Parathyroid adenoma (tissue), 2 donors: ENCODE data around the gene BPIFB6.

Experiments
- H2AFZ ChIP-seq: fragments of 300-600 bp; sonication (generic); one replicate; pipeline ENCODE4 v1.7.0; 2017; ENCODE audit warnings: antibody characterized with exemption, mild to moderate bottlenecking
- H3K27ac ChIP-seq: fragments of 300-600 bp; sonication (generic); one replicate; pipeline ENCODE4 v1.7.0; 2017
- H3K27me3 ChIP-seq: fragments of 300-600 bp; sonication (generic); one replicate; pipeline ENCODE4 v1.7.0; 2017; ENCODE audit warnings: low read length; ENCODE audit not compliant: control insufficient read depth, insufficient read depth
- H3K36me3 ChIP-seq: fragments of 300-600 bp; sonication (generic); one replicate; pipeline ENCODE4 v1.7.0; 2017; ENCODE audit warnings: low read length; ENCODE audit not compliant: control insufficient read depth, insufficient read depth
- H3K4me1 ChIP-seq: fragments of 300-600 bp; sonication (generic); one replicate; pipeline ENCODE4 v1.7.0; 2017; ENCODE audit warnings: control low read depth
- H3K4me2 ChIP-seq: fragments of 300-600 bp; sonication (generic); one replicate; pipeline ENCODE4 v1.7.0; 2017; ENCODE audit warnings: low read length
- H3K4me3 ChIP-seq: fragments of 300-600 bp; sonication (generic); one replicate; pipeline ENCODE4 v1.7.0; 2017; ENCODE audit warnings: low read depth, low read length
- H3K79me2 ChIP-seq: fragments of 300-600 bp; sonication (generic); one replicate; pipeline ENCODE4 v1.7.0; 2017; ENCODE audit warnings: control low read depth
- H3K9ac ChIP-seq: fragments of 300-600 bp; sonication (generic); one replicate; pipeline ENCODE4 v1.7.0; 2017; ENCODE audit warnings: mild to moderate bottlenecking
- H3K9me3 ChIP-seq: fragments of 300-600 bp; sonication (generic); one replicate; pipeline ENCODE4 v1.7.0; 2017; ENCODE audit warnings: low read length; ENCODE audit not compliant: control insufficient read depth
- CTCF ChIP-seq: fragments of 300-600 bp; sonication (generic); IDR thresholded peaks from one replicate; pipeline ENCODE4 v1.7.0; 2017; ENCODE audit warnings: antibody characterized with exemption, mild to moderate bottlenecking
- donor health status: primary hyperparathyroidism.

Gene BPIFB6

GRCh38 chr20:33028875-33029274 lies 2.6 kb upstream of the BPIFB6 start:
- H3K4me1 ChIP-seq = no peaks in the 10 kb centered on the region
- H3K27ac ChIP-seq = no peak overlapping the region

GRCh38 chr20:33030076-33030475 lies 1.4 kb upstream of the BPIFB6 start:
- Histone ChIP-seq H3K9ac (no peak overlapping the region), H3K27me3 (peaks cover 3% of the 10 kb centered on the region), H3K4me3 (no peak overlapping the region), H3K79me2 (no peaks in the 10 kb centered on the region), H3K4me2 (no peak overlapping the region), H3K9me3 (no peaks in the 10 kb centered on the region), H3K4me1 (no peaks in the 10 kb centered on the region), H2AFZ (no peak overlapping the region), H3K27ac (no peak overlapping the region), H3K36me3 (no peaks in the 10 kb centered on the region)
- no peak for TF ChIP-seq CTCF

More at GRCh38 chr20:33028875-33029274, 2.6 kb upstream of the BPIFB6 start:
- Histone ChIP-seq H3K9me3 (no peaks in the 10 kb centered on the region), H3K4me3 (no peak overlapping the region), H3K9ac (no peak overlapping the region), H2AFZ (no peak overlapping the region), H3K79me2 (no peaks in the 10 kb centered on the region), H3K27me3 (peaks cover 3% of the 10 kb centered on the region), H3K36me3 (no peaks in the 10 kb centered on the region), H3K4me2 (no peak overlapping the region)
- TF ChIP-seq CTCF = no peak

GRCh38 chr20:33030569-33030968 lies 879 bp upstream of the BPIFB6 start:
- H2AFZ ChIP-seq = no peak overlapping the region
- no peaks in the 10 kb centered on the region for H3K36me3 ChIP-seq
- no peak for TF ChIP-seq CTCF
- no peak overlapping the region for H3K9ac ChIP-seq
- no peak overlapping the region for H3K27ac ChIP-seq
- H3K4me3 ChIP-seq = no peak overlapping the region
- H3K4me2 ChIP-seq = no peak overlapping the region
- H3K9me3 ChIP-seq = no peaks in the 10 kb centered on the region
- H3K27me3 ChIP-seq = peaks cover 3% of the 10 kb centered on the region
- no peaks in the 10 kb centered on the region for H3K79me2 ChIP-seq
- H3K4me1 ChIP-seq = no peaks in the 10 kb centered on the region

GRCh38 chr20:33032555-33032954 lies 1.1 kb downstream of the BPIFB6 start:
- H3K4me2 ChIP-seq = no peak overlapping the region
- H2AFZ ChIP-seq = no peak overlapping the region
- no peaks in the 10 kb centered on the region for H3K79me2 ChIP-seq
- H3K27me3 ChIP-seq = no peaks in the 10 kb centered on the region
- H3K4me3 ChIP-seq = no peak overlapping the region
- H3K36me3 ChIP-seq = no peaks in the 10 kb centered on the region
- TF ChIP-seq CTCF = no peak
- no peaks in the 10 kb centered on the region for H3K4me1 ChIP-seq
- no peak overlapping the region for H3K9ac ChIP-seq
- H3K9me3 ChIP-seq = no peaks in the 10 kb centered on the region
- no peak overlapping the region for H3K27ac ChIP-seq

GRCh38 chr20:33033381-33033780 lies 1.9 kb downstream of the BPIFB6 start:
- no peak for TF ChIP-seq CTCF
- Histone ChIP-seq H3K27me3 (no peaks in the 10 kb centered on the region), H2AFZ (no peak overlapping the region), H3K4me3 (no peak overlapping the region), H3K36me3 (no peaks in the 10 kb centered on the region), H3K4me1 (no peaks in the 10 kb centered on the region), H3K79me2 (no peaks in the 10 kb centered on the region), H3K9ac (no peak overlapping the region), H3K9me3 (no peaks in the 10 kb centered on the region), H3K27ac (no peak overlapping the region), H3K4me2 (no peak overlapping the region)
